HG03521 (cell line): ENCODE measurements around the gene KIAA0825.
"Not testable (repeated sequence)": the region's sequence is repeated elsewhere in the genome, so short reads cannot be mapped to it uniquely, and the experiment has no call there.

Experiments used
- ATAC-seq: cut with Tn5 transposase; IDR thresholded peaks from one replicate; pipeline ENCODE4 v1.9.1; 2021; ENCODE audit warnings: mild to moderate bottlenecking, moderate library complexity; ENCODE audit not compliant: unreplicated experiment

KIAA0825 gene

DNA sequence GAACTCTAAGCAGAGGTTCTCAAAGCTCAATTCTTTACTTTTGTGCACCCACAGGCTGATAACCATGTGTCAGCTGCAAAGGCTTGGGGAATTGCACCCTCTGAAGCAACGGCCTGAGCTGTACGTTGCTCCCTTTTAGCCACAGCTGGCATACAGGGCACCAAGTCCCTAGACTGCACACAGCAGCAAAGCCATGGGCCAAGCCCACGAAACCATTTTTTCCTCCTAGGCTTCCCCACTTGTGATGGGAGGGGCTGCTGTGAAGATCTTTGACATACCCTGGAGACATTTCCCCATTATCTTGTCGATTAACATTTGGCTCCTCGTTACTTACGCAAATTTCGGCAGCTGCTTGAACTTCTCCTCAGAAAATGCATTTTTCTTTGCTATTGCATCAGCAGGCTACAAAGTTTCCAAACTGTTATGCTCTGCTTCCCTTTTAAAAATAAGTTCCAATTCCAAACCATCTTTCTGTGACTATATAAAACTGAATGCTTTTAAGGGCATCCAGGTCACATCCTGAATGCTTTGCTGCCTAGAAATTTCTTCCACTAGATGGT is 23.0 kb downstream of the KIAA0825 start:
- ATAC-seq: no peak

DNA sequence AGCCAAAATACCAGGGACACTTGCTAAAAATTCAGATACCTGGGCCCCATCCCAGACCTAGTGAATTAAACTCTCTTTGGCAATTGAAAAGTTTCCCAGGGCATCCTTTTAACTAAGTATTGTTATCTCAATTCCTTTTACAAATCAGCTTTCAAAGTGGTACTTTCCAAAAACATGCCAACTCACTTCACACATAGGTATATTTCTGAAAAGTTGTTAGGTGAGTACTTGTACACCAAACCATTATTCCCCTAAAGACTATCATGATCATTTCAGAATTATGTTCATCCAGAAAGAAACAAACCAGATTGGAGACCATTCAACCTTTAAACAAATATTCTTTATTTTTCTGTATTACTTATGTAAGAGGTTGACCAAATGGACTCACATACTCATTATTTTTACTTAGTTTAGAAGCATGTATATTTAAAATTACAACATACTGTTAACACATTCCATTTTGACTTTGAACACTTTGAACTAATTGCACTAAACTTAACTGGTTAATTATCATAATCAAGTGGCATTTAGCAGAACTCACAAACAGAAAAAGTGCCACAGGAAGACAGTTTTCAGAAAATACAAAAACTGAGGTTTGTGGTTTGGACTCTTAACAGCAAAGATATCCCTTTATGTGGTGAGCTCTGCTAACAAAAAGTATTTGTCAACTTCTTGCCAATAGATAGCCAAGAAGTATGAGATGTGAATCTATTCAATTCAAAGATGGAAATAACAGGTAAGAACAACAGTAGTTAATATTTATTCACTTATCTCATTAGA is 40.7 kb downstream of the KIAA0825 start:
- peak; percentile 79 for ATAC-seq

DNA sequence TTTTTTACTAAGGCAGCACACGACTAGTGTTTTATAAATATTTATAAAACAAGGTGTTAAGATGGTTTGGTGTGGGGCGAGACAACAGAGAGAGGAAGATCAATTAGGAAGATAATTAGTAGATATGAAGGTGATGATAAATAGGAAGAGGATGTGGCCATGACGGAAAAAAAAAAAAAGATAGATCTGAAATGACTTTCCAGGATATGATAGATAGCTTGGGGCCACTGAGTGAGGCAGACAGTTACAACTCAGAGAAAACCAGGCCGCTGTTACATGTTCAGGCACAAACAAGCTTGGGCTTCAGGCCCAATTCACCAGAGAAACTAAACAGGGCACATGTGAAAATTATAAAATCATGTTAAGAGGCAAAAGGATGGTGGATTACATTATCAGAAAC is 43.2 kb downstream of the KIAA0825 start:
- ATAC-seq: no peak

DNA sequence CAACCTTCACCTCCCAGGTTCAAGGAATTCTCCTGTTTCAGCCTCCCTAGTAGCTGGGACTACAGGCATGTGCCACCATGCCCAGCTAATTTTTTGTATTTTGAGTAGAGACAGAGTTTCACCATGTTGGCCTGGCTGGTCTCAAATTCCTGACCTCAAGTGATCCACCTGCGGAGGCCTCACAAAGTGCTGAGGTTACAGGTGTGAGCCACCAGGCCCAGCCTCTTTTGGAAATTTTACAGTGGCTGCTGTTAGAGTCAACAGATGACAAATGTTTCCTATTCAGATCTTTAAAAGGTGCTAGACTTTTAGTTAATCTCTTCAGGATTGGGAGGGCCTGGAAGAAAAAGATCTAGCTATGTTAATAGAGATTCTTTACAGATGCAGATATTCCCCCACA is 45.1 kb downstream of the KIAA0825 start:
- ATAC-seq: not testable (repeated sequence)

DNA sequence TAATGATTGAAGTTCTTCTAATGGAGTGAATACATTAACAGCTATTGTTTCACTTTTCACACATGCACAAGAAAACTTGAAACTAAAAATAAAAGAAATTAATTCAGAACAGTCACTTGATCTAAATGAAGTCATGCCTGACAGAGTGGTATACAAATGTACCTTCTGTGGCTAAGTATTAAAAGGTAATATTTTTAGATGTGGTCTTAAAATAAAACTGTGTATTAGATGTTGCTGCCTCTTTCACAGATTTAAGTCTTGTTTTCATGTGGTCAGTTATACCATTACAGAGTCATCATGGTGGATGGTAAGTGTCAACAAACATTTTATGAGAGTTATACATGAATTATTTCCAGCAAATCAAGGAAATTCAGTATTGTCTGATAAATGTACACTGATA is 47.0 kb downstream of the KIAA0825 start:
- ATAC-seq: no peak

DNA sequence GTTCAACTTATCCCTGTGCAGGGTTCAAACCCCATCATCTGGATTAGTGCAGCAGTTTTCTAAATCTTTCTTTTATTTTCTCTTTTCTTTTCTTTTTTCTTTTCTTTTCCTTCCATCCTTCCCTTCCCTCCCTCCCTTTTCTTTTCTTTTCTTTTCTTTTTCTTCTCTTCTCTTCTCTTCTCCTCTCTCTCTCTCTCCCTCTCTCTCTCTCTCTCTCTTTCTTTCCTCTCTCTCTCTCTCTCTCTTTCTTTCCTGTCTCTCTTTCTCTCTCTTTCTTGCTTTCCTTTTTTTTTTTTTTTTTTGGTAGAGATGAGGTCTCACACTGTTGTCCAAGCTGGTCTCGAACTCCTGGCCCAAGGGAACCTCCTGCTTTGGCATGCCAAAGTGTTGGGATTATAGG is 53.6 kb downstream of the KIAA0825 start:
- no peak for ATAC-seq

DNA sequence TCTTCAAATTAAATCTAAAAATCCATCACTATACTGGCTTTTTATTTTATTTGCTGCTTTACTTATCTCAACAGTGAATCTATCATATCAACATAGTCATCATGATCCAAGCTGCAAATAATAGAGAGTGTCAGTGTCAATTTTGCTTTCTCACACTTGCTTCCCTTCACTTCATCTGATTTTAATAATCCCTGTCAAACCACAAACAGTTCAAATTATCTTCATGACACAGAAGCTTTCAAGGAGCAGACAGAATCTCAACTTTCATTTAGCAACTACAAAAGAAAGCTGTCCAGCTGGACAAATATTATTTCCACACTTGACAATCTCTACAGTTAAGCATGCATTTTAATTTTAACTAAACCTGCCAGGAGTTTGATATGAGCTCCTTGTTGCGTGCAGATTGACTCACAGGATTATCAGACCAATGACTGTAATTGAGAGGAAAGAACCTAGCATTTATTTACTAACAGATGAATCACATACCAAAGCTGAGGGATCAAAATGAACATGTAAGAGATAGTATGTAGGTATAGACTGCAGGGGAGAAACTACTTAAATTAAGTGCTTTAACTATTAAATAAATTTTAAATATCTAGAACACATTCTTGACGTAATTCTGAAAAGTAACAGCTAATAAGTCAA is 56.0 kb downstream of the KIAA0825 start:
- ATAC-seq: no peak

DNA sequence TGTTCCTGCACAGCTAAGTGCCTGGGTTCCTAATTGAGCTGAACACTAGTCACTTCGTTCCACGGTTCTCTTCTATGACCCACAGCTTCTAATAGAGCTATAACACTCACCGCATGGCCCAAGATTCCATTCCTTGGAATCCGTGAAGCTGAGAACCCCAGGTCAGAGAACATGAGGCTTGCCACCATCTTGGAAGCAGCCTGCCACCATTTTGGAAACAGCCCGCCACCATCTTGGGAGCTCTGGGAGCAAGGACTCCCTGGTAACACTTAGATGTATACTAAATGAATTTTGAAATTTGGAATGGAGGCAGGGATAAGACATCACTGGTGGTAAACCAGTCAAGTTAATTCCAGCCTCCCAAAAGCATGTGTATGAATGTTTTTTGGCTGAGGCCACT is 60.4 kb downstream of the KIAA0825 start:
- no peak for ATAC-seq

DNA sequence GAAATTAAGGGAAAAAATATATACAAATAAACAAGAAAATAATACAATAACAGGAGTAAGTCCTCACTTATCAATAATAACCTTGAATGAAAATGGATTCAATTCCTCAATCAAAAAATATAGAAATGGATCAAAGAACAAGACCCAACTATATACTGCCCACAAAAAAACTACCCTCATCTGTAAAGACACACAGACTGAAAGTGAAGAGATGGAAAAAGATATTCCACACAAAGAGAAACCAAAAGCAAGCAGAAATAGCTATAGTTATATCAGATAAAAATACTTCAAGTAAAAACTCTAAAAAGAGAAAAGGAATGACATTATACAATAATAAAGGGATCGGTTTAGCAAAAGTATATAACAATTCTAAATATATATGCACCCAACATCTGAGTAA is 66.5 kb downstream of the KIAA0825 start:
- no peak for ATAC-seq

DNA sequence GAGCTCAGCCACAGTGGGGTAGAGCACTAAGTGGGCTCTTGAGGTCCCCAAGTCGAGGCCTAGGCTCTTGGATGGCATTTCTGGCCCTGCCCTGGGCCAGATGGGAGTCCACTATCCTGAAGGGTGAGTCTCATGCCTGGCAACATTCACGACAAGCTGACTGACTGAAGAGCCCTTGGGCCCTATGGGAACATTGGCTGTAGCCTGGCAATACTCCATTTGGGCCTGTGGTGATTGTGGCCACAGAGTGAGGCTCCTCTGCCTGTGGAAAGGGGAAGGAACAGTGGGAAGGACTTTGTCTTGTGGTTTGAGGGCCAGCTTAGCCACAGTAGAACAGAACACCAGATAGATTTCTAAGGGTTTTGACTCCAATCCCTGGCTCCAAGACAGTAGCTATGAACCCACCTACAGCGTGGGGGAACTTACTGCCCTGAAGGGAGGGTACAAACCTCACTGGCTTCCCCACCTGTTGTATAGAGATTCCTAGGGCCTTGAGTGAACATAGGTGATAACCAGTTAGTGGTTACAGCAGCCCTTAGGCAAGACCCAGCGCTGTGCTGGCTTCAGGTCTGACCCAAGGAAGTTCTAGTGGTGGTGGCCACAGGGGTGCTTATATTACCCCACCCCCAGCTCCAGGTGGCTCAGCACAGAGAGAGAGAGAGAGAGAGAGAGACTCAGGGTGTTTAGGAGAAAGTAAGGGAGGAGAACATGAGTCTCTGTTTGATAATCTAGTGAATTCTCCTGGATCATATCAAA is 72.4 kb downstream of the KIAA0825 start:
- no peak for ATAC-seq

DNA sequence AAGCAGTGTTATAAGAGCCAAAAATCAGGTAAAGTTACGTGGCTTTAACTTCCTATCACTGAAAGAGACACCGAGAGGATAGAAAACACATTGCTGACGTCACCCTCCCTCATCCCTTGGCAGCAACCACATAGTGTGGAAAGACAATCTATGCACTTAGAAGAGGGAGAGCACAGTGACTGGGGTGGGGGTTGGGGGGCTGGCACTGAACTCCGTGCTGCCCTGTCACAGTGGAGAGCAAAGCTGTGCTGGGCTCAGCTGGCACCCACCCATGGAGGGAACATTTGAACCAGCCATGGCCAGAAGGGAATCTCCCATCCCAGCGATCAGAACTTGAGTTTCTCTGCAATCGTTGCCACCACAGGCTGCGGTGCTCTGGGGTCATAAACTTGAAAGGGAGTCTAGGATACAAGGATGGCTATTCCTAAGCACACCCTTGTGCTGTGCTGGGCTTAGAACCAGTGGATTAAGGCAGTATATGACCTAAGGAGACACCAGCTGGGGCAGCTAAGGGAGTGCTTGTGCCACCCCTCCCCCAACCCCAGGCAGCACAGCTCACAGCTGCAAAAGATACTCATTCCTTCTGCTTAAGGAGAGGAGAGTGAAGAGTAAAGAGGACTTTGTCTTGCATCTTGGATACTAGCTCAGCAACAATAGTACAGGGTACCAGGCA is 73.4 kb downstream of the KIAA0825 start:
- no peak for ATAC-seq

DNA sequence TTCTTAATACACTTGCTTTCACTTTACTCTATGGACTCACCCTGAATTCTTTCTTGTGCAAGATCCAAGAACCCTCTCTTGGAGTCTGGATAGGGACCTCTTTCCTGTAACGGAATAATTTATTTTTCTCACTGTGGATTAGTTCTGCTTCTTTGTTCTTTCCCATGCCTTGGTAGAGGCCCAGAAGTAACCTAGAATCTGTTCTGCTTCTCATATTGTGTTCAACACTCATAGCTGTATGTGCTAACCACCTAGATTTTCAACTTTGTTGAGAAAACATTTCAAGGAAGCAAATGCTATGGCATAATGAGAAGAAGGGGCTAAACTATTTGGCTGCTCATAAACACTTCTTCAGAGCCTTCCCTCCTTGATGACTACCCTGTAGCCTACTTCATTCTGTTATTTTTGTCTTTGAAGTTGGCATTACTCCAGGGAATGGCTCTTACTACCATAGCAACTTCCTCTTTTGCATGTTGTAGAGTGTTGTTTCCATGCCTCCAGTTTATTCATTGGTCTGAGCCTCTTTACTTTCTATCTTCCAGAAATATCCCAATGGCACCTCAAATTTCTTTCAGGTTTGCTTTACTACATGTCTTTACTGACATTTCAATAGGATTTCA is 74.3 kb downstream of the KIAA0825 start:
- peak; percentile 65 for ATAC-seq

DNA sequence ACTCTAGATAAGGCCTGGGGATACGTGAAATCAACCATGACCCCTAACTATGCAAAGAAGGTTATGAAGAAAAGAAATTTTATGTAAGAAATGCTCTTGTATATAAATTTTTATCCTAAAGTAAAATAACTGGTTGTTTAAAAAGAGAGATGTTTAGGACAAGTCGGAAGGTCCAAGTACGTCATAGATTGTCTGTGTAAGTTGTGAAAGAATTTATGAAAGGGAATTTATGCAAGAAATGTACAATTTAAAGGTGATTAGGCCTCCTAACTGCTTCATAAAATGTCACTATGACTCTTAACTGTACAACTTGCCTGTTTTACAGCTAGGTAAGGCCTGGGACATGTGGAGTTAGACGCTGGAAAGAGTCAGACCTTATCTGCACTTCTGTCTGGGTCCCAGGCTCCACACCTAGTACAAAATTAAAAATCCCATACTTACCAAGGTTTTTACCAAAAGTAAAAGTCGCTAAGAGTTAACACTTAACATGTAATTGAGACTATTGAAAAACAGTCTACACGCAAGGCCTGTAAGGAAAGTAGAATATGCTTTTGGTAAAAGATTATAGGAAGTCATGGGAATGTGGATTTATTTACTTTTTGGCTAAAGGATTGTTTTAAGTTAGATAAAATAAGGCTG is 77.4 kb downstream of the KIAA0825 start:
- no peak for ATAC-seq

DNA sequence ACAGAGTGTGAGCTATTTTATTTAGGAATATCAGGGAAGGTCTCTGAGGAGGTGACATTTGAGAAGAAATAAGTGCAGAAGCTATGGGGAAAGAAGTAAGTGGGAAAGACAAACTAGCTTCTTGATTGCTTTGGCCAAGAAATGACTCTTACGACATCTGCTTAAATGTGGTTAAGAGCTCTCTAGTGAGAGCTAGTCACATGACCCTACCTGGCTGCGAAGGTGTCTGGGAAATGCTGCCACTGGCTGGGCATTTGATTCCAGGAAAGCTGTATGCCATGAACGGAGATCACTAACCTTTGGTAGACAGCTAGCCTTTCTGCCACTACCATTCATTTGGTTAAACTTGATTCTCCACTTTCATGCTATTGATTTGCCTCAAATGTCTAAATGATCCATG is 80.1 kb downstream of the KIAA0825 start:
- ATAC-seq: no peak

DNA sequence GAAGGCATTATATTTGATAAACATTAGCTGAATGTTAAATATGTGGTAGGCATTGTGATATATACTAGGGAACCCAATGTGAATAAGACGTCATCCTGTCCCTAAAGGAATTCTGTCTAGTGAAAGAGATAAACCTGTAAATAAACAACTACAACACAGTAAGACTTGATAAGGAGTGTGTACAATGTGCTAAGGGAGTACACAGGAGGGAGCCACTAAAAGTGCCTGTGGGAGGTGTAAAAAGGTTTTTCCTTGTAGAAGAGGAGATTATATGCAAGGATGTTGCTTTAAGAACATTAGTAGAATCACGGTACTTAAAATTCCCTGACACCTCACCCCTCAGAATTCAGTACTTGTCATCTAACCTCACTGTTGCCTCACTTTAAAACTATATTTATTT is 91.7 kb downstream of the KIAA0825 start:
- ATAC-seq: no peak

DNA sequence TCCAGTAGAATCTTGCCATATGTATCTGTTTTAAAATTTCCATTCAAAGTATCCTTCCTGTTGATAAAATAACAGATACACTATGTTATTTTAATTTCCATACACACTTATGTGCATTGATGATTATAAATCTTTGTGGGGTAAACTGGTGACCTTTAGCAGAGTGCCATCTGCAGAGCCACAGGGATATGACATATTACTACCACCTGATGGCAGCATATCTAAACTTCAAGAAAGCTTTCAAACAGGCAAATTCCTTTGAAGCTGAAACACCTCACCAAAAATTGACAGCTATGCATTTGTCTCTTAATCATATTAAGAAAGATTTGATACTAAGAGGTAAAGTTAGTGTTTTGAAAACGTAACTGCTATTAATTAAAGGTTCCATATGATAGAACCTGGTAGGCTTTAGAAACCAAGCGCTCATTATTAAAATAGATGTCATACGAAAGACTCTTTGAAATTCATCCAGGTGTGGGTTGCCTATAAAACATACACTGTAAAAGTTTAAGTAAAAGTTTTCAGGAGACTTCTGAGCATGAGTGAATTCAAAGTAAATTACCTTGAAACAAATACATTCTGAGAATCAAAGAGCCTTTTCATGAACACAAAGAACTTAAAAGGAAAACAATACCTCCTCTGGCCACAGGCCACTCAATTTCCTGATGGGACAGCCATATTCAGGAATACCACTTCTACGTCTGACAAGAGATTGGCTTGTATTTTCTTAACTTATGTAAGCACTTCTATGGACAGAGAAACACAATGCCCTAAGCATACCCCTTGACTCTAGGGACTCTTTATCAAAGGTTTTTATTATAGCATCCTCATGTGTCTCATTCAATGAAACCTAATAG is 93.3 kb downstream of the KIAA0825 start:
- ATAC-seq: no peak

DNA sequence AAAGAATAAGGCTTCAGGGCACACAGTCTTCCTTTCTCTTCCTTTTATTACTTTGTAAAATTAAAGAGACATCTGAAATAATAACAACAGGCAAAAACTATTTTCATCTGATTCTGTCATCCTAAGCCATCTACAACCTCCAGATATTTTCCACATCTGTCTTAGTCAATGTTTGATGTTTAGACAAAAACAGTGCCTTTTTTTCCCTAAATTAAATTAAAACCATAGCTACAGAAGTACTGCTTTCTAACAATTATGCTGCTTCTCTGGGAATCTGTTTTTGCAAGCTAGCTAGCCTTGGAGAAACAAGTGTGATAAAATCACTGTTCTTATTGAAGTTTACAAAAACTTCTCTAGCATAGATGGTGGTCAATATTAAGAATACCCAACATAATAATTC is 95.4 kb downstream of the KIAA0825 start:
- ATAC-seq: no peak

DNA sequence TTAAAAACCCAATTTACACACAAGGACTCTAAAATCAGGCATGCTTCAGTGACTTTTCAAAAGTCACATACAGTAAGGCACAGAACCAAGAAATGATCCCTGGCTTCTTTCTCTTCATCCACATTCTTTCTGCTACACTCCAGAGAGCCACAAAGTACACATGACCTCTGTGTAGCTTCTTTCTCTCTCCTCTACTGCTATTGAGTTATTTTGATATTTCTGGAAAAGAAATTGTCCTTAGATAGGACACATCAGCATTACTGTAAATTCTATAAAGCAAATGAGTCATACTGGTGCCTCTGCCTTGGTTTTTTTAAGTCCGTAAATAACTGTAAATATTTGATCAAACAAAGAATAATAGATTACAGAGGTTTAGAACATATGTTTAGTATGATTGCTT is 96.3 kb downstream of the KIAA0825 start:
- ATAC-seq: no peak
